MM.1S (cell line): Measurements from ENCODE around the gene GABRA1.

Source experiments
- EZH2 ChIP-seq: fragments of 300-600 bp; sonication (generic); optimal IDR thresholded peaks from 2 replicates; pipeline ENCODE3; 2017; ENCODE audit warnings: low read depth, mild to moderate bottlenecking, antibody characterized with exemption, low read length, mixed read lengths
- EZH2phosphoT487 ChIP-seq: fragments of 300-600 bp; sonication (generic); IDR thresholded peaks from 2 replicates; pipeline ENCODE4 v1.6.1; 2018; ENCODE audit warnings: antibody characterized with exemption, low read length
- TF ChIP-seq, protein P1 (sequence below): fragments of 300-600 bp; sonication (generic); IDR thresholded peaks from 2 replicates; pipeline ENCODE4 v1.5.1; 2016; ENCODE audit warnings: antibody characterized with exemption, low read length, mixed read lengths

- TF ChIP-seq, protein P1, sequence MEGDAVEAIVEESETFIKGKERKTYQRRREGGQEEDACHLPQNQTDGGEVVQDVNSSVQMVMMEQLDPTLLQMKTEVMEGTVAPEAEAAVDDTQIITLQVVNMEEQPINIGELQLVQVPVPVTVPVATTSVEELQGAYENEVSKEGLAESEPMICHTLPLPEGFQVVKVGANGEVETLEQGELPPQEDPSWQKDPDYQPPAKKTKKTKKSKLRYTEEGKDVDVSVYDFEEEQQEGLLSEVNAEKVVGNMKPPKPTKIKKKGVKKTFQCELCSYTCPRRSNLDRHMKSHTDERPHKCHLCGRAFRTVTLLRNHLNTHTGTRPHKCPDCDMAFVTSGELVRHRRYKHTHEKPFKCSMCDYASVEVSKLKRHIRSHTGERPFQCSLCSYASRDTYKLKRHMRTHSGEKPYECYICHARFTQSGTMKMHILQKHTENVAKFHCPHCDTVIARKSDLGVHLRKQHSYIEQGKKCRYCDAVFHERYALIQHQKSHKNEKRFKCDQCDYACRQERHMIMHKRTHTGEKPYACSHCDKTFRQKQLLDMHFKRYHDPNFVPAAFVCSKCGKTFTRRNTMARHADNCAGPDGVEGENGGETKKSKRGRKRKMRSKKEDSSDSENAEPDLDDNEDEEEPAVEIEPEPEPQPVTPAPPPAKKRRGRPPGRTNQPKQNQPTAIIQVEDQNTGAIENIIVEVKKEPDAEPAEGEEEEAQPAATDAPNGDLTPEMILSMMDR = no peak
- no peak for TF ChIP-seq EZH2
- TF ChIP-seq EZH2phosphoT487 = no peak
Observed at GRCh38 chr5:161847941-161848391, at the start of gene GABRA1.
